ENCODE measurements around the gene MYO1H. TPM values are rescaled to one million over a fixed set of nuclear protein-coding genes. Genes with fewer than 3 reads are reported as not detected.
"Not testable (repeated sequence)": the region's sequence is repeated elsewhere in the genome, so short reads cannot be mapped to it uniquely, and the experiment has no call there.

MYO1H gene
- total and polyA plus RNA-seq, 2 of the 13 experiments (the other 11 are each of a cell fraction or from before 2014, with no cell fraction given), result not detected

- H3K4me3 ChIP-seq (replicated peaks in 1 of 3; ENCODE audit: insufficient read depth in 1 of 3, low read depth in 2 of 3, low read length in 3 of 3), result no peak overlapping the region
- no peak for FAIRE-seq
- no peak overlapping the region for H3K9ac ChIP-seq (ENCODE audit: insufficient read depth, low read depth, low read length)
- in situ Hi-C loops (cut with HindIII; ENCODE audit: extremely low pct_ligation_motif_present, low pct_unique_long_range_greater_than_20kb) (no loop called here), intact Hi-C loops (cut with micrococcal nuclease; ENCODE audit: unreplicated experiment) (no loop called here)
- no peak overlapping the region for H2AFZ ChIP-seq (ENCODE audit: low read length)
- no peak for TF ChIP-seq ZNF644 (CRISPR knock-in tag; IDR thresholded peaks at IDR 0.05; ENCODE audit: low read depth)
- TF ChIP-seq EHMT2 (IDR thresholded peaks at IDR 0.05; ENCODE audit: borderline replicate concordance, low read depth, low read length), result no peak
- H3K27ac ChIP-seq (ENCODE audit: extremely low read length, insufficient read depth, low read length), result no peak overlapping the region
- 44% methylated on average over 6 of the region's 7 CpGs for WGBS (ENCODE audit: low lambda C conversion rate)
- H3K4me2 ChIP-seq (ENCODE audit: low read depth, low read length), result no peak overlapping the region
- peaks cover 0 to 4% of the 10 kb centered on the region in 2 experiments; a peak in 1 of 5 replicates for H3K27me3 ChIP-seq (ENCODE audit: control insufficient read depth in 1 of 2, insufficient read depth in 2 of 2, low read length in 2 of 2)
- no peaks in the 10 kb centered on the region for H3K9me3 ChIP-seq (ENCODE audit: low read length)
- CTCF ChIA-PET (ENCODE audit: low intra/inter-chr PET ratio, low total read pairs), result no interaction called here
- no peak for ATAC-seq
- POLR2A ChIA-PET, result no interaction called here
- H4K20me1 ChIP-seq (ENCODE audit: insufficient read depth, low read length), result no peaks in the 10 kb centered on the region
- BruUV-seq (replicated peaks), result no TSS peak
- DNase-seq (ENCODE audit: low spot score), result no peak
- peaks cover 22% of the 10 kb centered on the region for H3K4me1 ChIP-seq (ENCODE audit: insufficient read depth, low read length)
- H3K79me2 ChIP-seq (ENCODE audit: insufficient read depth, low read length), result no peaks in the 10 kb centered on the region
- no peaks in the 10 kb centered on the region for H3K36me3 ChIP-seq (replicated peaks in 1 of 2; ENCODE audit: control insufficient read depth in 1 of 2, insufficient read depth in 2 of 2, low read length in 2 of 2)
These were observed 88.5 kb downstream of the MYO1H start for GRCh38 chr12:109436188-109436560.

DNA sequence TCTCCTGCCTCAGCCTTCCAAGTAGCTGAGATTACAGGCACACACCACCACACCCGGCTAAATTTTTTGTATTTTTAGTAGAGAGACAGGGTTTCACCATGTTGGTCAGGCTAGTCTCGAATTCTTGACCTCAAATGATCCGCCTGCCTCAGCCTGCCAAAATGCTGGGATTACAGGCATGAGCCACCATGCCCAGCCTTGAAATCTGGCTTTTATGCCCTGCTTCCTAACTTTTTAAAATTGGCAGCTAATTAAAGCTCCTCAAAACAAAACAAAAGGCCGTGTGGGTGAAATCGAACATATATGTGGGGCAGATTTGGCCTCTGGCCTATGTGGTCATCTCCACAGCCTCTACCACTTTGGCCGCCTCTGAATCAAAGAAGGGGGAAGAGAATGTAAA, 91.5 kb downstream of the MYO1H start:
- H3K36me3 ChIP-seq (replicated peaks in 1 of 2; ENCODE audit: control insufficient read depth in 1 of 2, insufficient read depth in 2 of 2, low read length in 2 of 2), result no peaks in the 10 kb centered on the region
- no TSS peak for BruUV-seq (replicated peaks)
- peaks cover 4% of the 10 kb centered on the region; the same call in 1 of the 2 replicates for H3K4me1 ChIP-seq (ENCODE audit: insufficient read depth, low read length)
- no peak for TF ChIP-seq DZIP1 (CRISPR knock-in tag; IDR thresholded peaks at IDR 0.05)
- POLR2A ChIA-PET, result no interaction called here
- no peak overlapping the region for H3K4me2 ChIP-seq (ENCODE audit: low read depth, low read length)
- H4K20me1 ChIP-seq (ENCODE audit: insufficient read depth, low read length), result no peaks in the 10 kb centered on the region
- no peak overlapping the region for H3K4me3 ChIP-seq (replicated peaks in 1 of 3; ENCODE audit: insufficient read depth in 1 of 3, low read depth in 2 of 3, low read length in 3 of 3)
- intact Hi-C loops (cut with micrococcal nuclease; ENCODE audit: unreplicated experiment), result no loop called here
- 59% methylated on average over 6 of the region's 6 CpGs for WGBS (ENCODE audit: low lambda C conversion rate)
- no peak overlapping the region for H2AFZ ChIP-seq (ENCODE audit: low read length)
- no peaks in the 10 kb centered on the region for H3K79me2 ChIP-seq (ENCODE audit: insufficient read depth, low read length)
- FAIRE-seq, result no peak
- no peaks in the 10 kb centered on the region for H3K9me3 ChIP-seq (ENCODE audit: low read length)
- no peak overlapping the region for H3K9ac ChIP-seq (ENCODE audit: insufficient read depth, low read depth, low read length)
- in situ Hi-C loops (cut with HindIII; ENCODE audit: extremely low pct_ligation_motif_present, low pct_unique_long_range_greater_than_20kb), result no loop called here
- H3K27me3 ChIP-seq (ENCODE audit: control insufficient read depth in 1 of 2, insufficient read depth in 2 of 2, low read length in 2 of 2), result peaks cover 0 to 4% of the 10 kb centered on the region in 2 experiments; a peak in 1 of 5 replicates
- DNase-seq (ENCODE audit: low spot score), result no peak
- ATAC-seq, result no peak
- CTCF ChIA-PET (ENCODE audit: low intra/inter-chr PET ratio, low total read pairs), result no interaction called here
- no peak overlapping the region for H3K27ac ChIP-seq (ENCODE audit: extremely low read length, insufficient read depth, low read length)

DNA sequence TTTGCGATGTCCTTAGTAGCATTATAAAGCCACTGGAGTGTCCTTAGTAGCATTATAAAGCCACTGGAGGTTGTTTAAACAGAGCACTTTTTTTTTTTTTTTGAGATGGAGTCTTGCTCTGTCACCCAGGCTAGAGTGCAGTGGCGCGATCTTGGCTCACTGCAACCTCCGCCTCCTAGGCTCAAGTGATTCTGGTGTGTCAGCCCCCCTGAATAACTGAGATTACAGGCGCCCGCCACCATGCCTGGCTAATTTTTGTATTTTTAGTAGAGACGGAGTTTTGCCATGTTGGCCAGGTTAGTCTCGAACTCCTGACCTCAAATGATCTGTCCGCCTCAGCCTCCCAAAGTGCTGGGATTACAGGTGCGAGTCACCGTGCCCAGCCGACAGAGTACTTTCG, 92.3 kb downstream of the MYO1H start:
- H3K4me2 ChIP-seq (ENCODE audit: low read depth, low read length); POLR2A ChIA-PET; H3K4me1 ChIP-seq (ENCODE audit: insufficient read depth, low read length); H3K9me3 ChIP-seq (ENCODE audit: low read length); CTCF ChIA-PET (ENCODE audit: low intra/inter-chr PET ratio, low total read pairs); H3K9ac ChIP-seq (ENCODE audit: insufficient read depth, low read depth, low read length); BruUV-seq (replicated peaks); H3K36me3 ChIP-seq (replicated peaks in 1 of 2; ENCODE audit: control insufficient read depth in 1 of 2, insufficient read depth in 2 of 2, low read length in 2 of 2); H3K27ac ChIP-seq (ENCODE audit: extremely low read length, insufficient read depth, low read length); FAIRE-seq; H2AFZ ChIP-seq (ENCODE audit: low read length); H4K20me1 ChIP-seq (ENCODE audit: insufficient read depth, low read length); H3K4me3 ChIP-seq (replicated peaks in 1 of 3; ENCODE audit: insufficient read depth in 1 of 3, low read depth in 2 of 3, low read length in 3 of 3); in situ Hi-C loops (cut with HindIII; ENCODE audit: extremely low pct_ligation_motif_present, low pct_unique_long_range_greater_than_20kb); H3K79me2 ChIP-seq (ENCODE audit: insufficient read depth, low read length); ATAC-seq; DNase-seq (ENCODE audit: low spot score); intact Hi-C loops (cut with micrococcal nuclease; ENCODE audit: unreplicated experiment); H3K27me3 ChIP-seq (ENCODE audit: control insufficient read depth in 1 of 2, insufficient read depth in 2 of 2, low read length in 2 of 2): not testable (repeated sequence)
- WGBS (ENCODE audit: low lambda C conversion rate), result 94% methylated on average over 12 of the region's 13 CpGs

Measured in HepG2 (cell line).